HepG2 (cell line): ENCODE data around the gene MALRD1.

ENCODE experiments used
- CEBPB ChIP-seq: IDR thresholded peaks from 2 replicates; pipeline ENCODE4 v1.6.1; 2011; ENCODE audit warnings: low read depth, low read length, improper control_type of control experiment, borderline replicate concordance
- CTCF ChIP-seq: sonication (generic); formaldehyde crosslinking; IDR thresholded peaks from 2 replicates; pipeline ENCODE4 v1.5.0; 2020; ENCODE audit warnings: mild to moderate bottlenecking, missing genetic modification reagents, moderate library complexity
- EP300 ChIP-seq, 3 experiments: sonication (generic) in 1 of 3; formaldehyde crosslinking in 1 of 3; IDR thresholded peaks; 2 replicates each; pipeline versions ENCODE4 v1.5.1 to v1.6.1; 2011 to 2020; ENCODE audit warnings: low read depth in 2 of 3, low read length in 2 of 3, borderline replicate concordance in 1 of 3, improper control_type of control experiment in 1 of 3, mild to moderate bottlenecking in 1 of 3, missing genetic modification reagents in 1 of 3, moderate library complexity in 1 of 3
- IKZF1 ChIP-seq: fragments of 450-650 bp; IDR thresholded peaks from 2 replicates; pipeline ENCODE4 v1.7.1; 2016
- MYC ChIP-seq: sonication (generic); formaldehyde crosslinking; IDR thresholded peaks from 2 replicates; pipeline ENCODE4 v1.9.0; 2021; ENCODE audit warnings: missing genetic modification reagents, borderline replicate concordance
- NR3C1 ChIP-seq: sonication (generic); formaldehyde crosslinking; IDR thresholded peaks from 2 replicates; pipeline ENCODE4 v1.4.0; 2020; ENCODE audit warnings: missing genetic modification reagents
- PATZ1 ChIP-seq: sonication (generic); formaldehyde crosslinking; IDR thresholded peaks from 2 replicates; pipeline ENCODE4 v1.4.0; 2020; ENCODE audit warnings: missing genetic modification reagents
- POLR2A ChIP-seq, 2 experiments: IDR thresholded peaks; 2 replicates each; pipeline ENCODE4 v1.6.1; 2011; ENCODE audit warnings: low read depth in 2 of 2, low read length in 2 of 2, mild to moderate bottlenecking in 1 of 2, moderate library complexity in 1 of 2; ENCODE audit not compliant: insufficient read depth in 1 of 2
- RAD21 ChIP-seq: fragments of 450-650 bp; formaldehyde crosslinking; IDR thresholded peaks from 2 replicates; pipeline ENCODE4 v1.5.0; 2020; ENCODE audit warnings: mild to moderate bottlenecking
- REXO4 ChIP-seq: sonication (generic); formaldehyde crosslinking; IDR thresholded peaks from 2 replicates; pipeline ENCODE4 v1.8.0; 2022; ENCODE audit warnings: missing genetic modification reagents, mild to moderate bottlenecking, borderline replicate concordance
- TAF1 ChIP-seq: sonication (generic); formaldehyde crosslinking; IDR thresholded peaks from 2 replicates; pipeline ENCODE4 v1.4.0; 2020; ENCODE audit warnings: missing genetic modification reagents
- TCF7 ChIP-seq: sonication (generic); IDR thresholded peaks from 2 replicates; pipeline ENCODE4 v1.6.1; 2016; ENCODE audit warnings: antibody characterized with exemption, low read depth
- TCF7L2 ChIP-seq: IDR thresholded peaks from 2 replicates; pipeline ENCODE4 v1.6.1; 2011; ENCODE audit warnings: mild to moderate bottlenecking, low read depth, low read length, moderate library complexity
- ZNF296 ChIP-seq: sonication (generic); formaldehyde crosslinking; conservative IDR thresholded peaks from 2 replicates; pipeline ENCODE4 v1.5.0; 2020; ENCODE audit warnings: mild to moderate bottlenecking, missing genetic modification reagents

GRCh38 chr10:19049567-19049966, 966 bp downstream of the MALRD1 start:
- TF ChIP-seq CEBPB (no peak), ZNF296 (CRISPR knock-in tag) (no peak), EP300 (IDR thresholded peaks at IDR 0.05; ENCODE audit: low read depth in 2 of 2, low read length in 2 of 2) (no peak), EP300 (CRISPR knock-in tag; IDR thresholded peaks at IDR 0.05; ENCODE audit: borderline replicate concordance) (no peak), CTCF (CRISPR knock-in tag) (no peak), NR3C1 (CRISPR knock-in tag) (no peak), PATZ1 (CRISPR knock-in tag) (no peak), POLR2A (IDR thresholded peaks at IDR 0.05; ENCODE audit: insufficient read depth in 1 of 2, low read depth in 2 of 2, low read length in 2 of 2) (no peak), MYC (CRISPR knock-in tag) (no peak), REXO4 (no peak), RAD21 (CRISPR knock-in tag) (no peak), TCF7 (no peak), TCF7L2 (no peak), TAF1 (no peak), IKZF1 (no peak)
